ENCODE measurements around the gene SREBF2.

SREBF2 gene

GRCh38 chr22:41891407-41891806 is 58.5 kb downstream of the SREBF2 start:
- no peak for TF ChIP-seq POLR2A (IDR thresholded peaks at IDR 0.05; ENCODE audit: low read depth, low read length)
- FAIRE-seq (no peak), DNase-seq (ENCODE audit: insufficient read length, low spot score) (no peak)

DNA sequence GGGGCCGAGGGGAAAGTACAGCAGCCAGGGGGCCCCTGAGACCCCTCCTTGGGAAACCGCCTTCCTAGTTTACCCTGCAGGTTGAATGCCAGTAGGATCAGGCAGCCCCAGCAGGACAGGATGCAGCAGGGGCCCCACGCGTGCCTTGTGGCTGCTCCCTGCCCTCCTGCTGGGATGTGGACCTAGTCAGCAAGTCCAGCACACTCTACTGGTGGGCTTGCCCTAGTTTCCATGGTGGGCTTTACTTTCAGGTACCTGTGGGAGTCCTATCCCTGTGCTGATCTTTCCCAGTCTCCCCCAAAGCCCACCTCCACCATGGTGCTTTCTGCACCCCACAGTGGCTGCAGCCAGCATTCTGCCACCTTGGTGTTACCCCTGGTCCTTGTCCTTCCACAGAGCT is 59.8 kb downstream of the SREBF2 start:
- TF ChIP-seq POLR2A (IDR thresholded peaks at IDR 0.05; ENCODE audit: low read depth, low read length) = no peak
- no peak for FAIRE-seq
- no peak for DNase-seq (ENCODE audit: insufficient read length, low spot score)

DNA sequence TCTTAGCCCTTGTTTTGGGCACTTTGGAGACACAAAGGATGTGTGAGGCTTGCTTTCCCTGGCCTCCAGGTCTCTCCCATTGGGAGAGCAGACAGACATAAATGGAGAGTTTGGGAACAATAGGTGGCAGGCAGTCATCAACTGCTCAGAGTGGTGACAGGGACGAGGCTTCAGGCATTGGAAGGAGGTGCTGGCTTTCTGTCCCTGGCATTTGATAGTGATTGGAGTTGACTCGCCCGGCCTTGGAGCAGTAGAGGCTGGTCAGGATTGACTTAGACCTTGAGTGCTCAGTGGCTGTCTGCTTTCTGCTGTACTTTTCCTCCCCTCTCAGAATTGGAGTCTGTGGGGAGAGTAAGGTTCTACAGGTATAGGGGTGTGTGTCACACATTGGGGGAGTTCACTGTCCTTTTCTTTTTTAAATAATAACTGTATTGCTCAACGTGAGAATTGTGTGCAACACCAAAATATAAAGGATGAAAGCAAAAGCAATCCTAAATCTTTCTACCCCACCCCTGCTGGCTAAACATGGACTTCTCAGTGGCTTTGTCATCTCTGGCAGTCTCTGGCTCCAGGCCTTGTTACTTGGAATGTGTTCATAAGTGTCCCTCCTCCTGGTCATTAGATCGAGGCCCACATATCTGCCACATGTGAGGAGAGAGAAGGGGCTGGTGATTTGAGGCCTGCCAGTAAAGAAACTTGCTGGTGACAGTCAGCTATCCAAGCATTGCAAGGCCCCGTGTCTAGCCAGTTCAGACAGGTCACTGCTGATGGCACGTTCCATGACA is 60.9 kb downstream of the SREBF2 start:
- no peak for FAIRE-seq
- DNase-seq (ENCODE audit: insufficient read length, low spot score) = no peak
- no peak for TF ChIP-seq POLR2A (IDR thresholded peaks at IDR 0.05; ENCODE audit: low read depth, low read length)

GRCh38 chr22:41898645-41899044 is 65.7 kb downstream of the SREBF2 start:
- DNase-seq (ENCODE audit: insufficient read length, low spot score) (no peak), FAIRE-seq (no peak)
- TF ChIP-seq POLR2A (IDR thresholded peaks at IDR 0.05; ENCODE audit: low read depth, low read length) = no peak

GRCh38 chr22:41899110-41899509 is 66.2 kb downstream of the SREBF2 start:
- no peak for FAIRE-seq
- no peak for TF ChIP-seq POLR2A (IDR thresholded peaks at IDR 0.05; ENCODE audit: low read depth, low read length)
- DNase-seq (ENCODE audit: insufficient read length, low spot score) = no peak

- FAIRE-seq (no peak), DNase-seq (ENCODE audit: insufficient read length, low spot score) (no peak)
- no peak for TF ChIP-seq POLR2A (IDR thresholded peaks at IDR 0.05; ENCODE audit: low read depth, low read length)
Measured at GRCh38 chr22:41899992-41900651, 67.2 kb downstream of the SREBF2 start.

DNA sequence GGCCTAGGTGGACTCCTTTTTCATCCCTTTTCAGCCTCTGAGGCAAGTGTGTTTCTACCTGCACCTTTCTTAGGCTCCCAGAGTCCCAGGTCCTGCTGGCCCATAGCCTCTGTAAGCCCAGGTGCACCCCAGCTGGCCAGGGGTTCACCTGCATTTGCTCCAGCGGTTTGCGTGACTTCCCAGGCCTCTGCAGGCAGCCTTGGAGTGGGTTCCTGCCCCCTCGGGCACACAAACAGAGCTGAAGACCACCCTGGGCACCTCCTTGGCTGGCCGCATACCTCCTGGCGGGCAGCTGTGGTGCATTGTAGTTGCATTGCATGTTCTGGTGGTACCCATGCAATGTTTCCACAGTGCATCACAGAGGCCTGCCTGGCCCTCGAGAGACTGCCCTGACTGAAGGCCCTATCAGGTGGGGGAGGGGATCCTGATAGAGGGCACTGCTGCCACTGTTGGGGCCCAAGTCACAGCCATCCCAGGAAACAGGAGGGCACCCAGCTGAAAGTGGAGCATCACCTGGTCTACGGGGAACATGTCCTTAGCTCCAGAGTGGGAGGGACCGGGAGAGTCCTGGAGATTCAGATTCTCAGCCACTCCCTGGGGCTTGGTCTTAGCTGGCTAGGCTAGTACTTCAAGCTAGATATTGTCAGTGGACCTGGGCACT is 67.9 kb downstream of the SREBF2 start:
- DNase-seq (ENCODE audit: insufficient read length, low spot score) = no peak
- no peak for FAIRE-seq
- no peak for TF ChIP-seq POLR2A (IDR thresholded peaks at IDR 0.05; ENCODE audit: low read depth, low read length)

GRCh38 chr22:41902016-41902415 is 69.1 kb downstream of the SREBF2 start:
- DNase-seq (ENCODE audit: insufficient read length, low spot score) = no peak
- no peak for TF ChIP-seq POLR2A (IDR thresholded peaks at IDR 0.05; ENCODE audit: low read depth, low read length)
- FAIRE-seq = no peak

- no peak for FAIRE-seq
- DNase-seq (ENCODE audit: insufficient read length, low spot score) = no peak
- no peak for TF ChIP-seq POLR2A (IDR thresholded peaks at IDR 0.05; ENCODE audit: low read depth, low read length)
Measured at GRCh38 chr22:41902932-41903421, 70.1 kb downstream of the SREBF2 start.

DNA sequence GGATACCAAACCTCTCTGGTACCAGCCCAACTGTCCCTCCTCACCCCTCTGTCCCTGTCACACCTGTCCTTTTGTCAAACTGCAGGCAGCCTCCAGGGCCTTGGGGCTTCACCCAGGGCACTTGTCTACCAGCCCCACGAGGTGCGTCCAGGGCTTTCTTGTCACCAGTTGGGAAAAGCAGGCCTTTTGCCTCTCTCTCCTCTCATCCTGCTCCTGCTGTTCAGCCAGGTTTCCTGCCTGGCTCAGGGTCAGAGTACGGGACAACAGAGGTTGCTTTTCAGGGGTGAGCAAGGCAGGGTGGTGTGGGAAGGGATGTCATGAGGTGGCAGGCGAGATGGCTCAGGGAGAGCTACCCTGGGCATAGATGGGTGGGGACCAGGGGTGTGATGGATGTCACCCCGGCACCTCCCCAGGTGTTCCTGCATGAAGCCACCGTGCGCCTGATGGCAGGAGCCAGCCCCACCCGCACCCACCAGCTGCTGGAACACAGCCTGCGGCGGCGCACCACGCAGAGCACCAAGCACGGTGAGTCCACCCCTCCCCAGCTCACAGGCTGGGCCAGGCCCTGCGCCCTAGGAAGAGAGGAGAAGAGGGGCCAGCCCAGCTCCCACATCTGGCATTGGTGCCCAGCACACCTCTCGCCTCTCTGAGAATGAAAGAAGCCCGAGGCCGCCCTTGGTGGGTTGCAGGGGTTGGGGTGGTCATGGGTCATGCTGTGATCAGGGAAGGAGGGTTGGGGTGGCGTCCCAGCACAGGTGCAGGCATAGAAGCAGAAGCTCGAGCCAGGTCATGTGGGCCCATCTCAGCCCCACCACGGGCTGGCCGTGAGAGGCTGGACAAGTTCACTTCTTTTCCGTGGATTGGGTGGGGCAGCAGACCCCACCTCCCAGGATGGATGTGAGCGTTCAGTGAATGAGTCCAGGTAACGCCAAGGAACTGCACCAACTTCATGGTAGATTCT is 71.8 kb downstream of the SREBF2 start:
- TF ChIP-seq POLR2A (IDR thresholded peaks at IDR 0.05; ENCODE audit: low read depth, low read length) = no peak
- no peak for FAIRE-seq
- DNase-seq (ENCODE audit: insufficient read length, low spot score) = no peak

GRCh38 chr22:41905411-41906202 is 72.7 kb downstream of the SREBF2 start:
- TF ChIP-seq POLR2A (IDR thresholded peaks at IDR 0.05; ENCODE audit: low read depth, low read length) = no peak
- DNase-seq (ENCODE audit: insufficient read length, low spot score) (no peak), FAIRE-seq (no peak)

GRCh38 chr22:41906822-41907221 is 73.9 kb downstream of the SREBF2 start:
- no peak for TF ChIP-seq POLR2A (IDR thresholded peaks at IDR 0.05; ENCODE audit: low read depth, low read length)
- no peak for FAIRE-seq
- DNase-seq (ENCODE audit: insufficient read length, low spot score) = no peak

Data from H54 (cell line).